Subcutaneous abdominal adipose tissue (tissue), 5 donors: Measurements from ENCODE around the gene POLR2E.

Experiments used
- H3K27ac ChIP-seq: one replicate; pipeline ENCODE4 v1.7.0; 2013; ENCODE audit warnings: low read depth, mild to moderate bottlenecking, inconsistent platforms, low read length, moderate library complexity
- H3K27me3 ChIP-seq, 5 donors: one replicate each; pipeline ENCODE4 v1.7.0; 2013; ENCODE audit warnings: low read length in 5 of 5, inconsistent platforms in 1 of 5; ENCODE audit not compliant: control insufficient read depth in 5 of 5, insufficient read depth in 4 of 5
- H3K36me3 ChIP-seq, 5 donors: one replicate each; pipeline ENCODE4 v1.7.0; 2013; ENCODE audit warnings: low read length in 5 of 5; ENCODE audit not compliant: control insufficient read depth in 5 of 5, insufficient read depth in 5 of 5
- H3K4me1 ChIP-seq, 5 donors: one replicate each; pipeline ENCODE4 v1.7.0; 2013; ENCODE audit warnings: low read length in 5 of 5, mild to moderate bottlenecking in 3 of 5, moderate library complexity in 1 of 5; ENCODE audit not compliant: control insufficient read depth in 5 of 5, insufficient read depth in 5 of 5
- H3K4me3 ChIP-seq, 5 donors: one replicate each; pipeline ENCODE4 v1.7.0; 2013; ENCODE audit warnings: low read length in 5 of 5, low read depth in 1 of 5
- H3K9ac ChIP-seq, 5 donors: one replicate each; pipeline ENCODE4 v1.7.0; 2013; ENCODE audit warnings: low read length in 5 of 5, mild to moderate bottlenecking in 4 of 5, moderate library complexity in 3 of 5
- H3K9me3 ChIP-seq, 5 donors: one replicate each; pipeline ENCODE4 v1.7.0; 2013; ENCODE audit warnings: low read length in 5 of 5; ENCODE audit not compliant: control insufficient read depth in 5 of 5
- donor health status: healthy.
- donor health status: healthy.
- donor health status: healthy.
- donor health status: healthy.
- donor health status: healthy.

POLR2E gene

GRCh38 chr19:1098177-1099051 is 3.2 kb upstream of the POLR2E start:
- Histone ChIP-seq H3K9me3 (peaks cover 0 to 5% (median 3%) of the 10 kb centered on the region in 5 donors), H3K36me3 (peaks cover 0 to 5% (median 3%) of the 10 kb centered on the region in 5 donors), H3K27ac (peak overlapping the region; percentile 99), H3K4me3 (peak overlapping the region in 4 of 5 donors; percentile 18 to 39 (median 30)), H3K9ac (peak overlapping the region in 4 of 5 donors; percentile 21 to 56 (median 36)), H3K27me3 (peaks cover 0 to 4% (median 0%) of the 10 kb centered on the region in 5 donors), H3K4me1 (peaks cover 25 to 78% (median 65%) of the 10 kb centered on the region in 5 donors)

GRCh38 chr19:1097810-1098176 is 2.6 kb upstream of the POLR2E start:
- H3K9ac ChIP-seq: peak overlapping the region in 4 of 5 donors; percentile 21 to 56 (median 34)
- peak overlapping the region in 1 of 5 donors; percentile 39 for H3K4me3 ChIP-seq
- H3K4me1 ChIP-seq: peaks cover 23 to 76% (median 64%) of the 10 kb centered on the region in 5 donors
- H3K27ac ChIP-seq: peak overlapping the region; percentile 99
- peaks cover 0 to 11% (median 9%) of the 10 kb centered on the region in 5 donors for H3K36me3 ChIP-seq
- peaks cover 0 to 4% (median 0%) of the 10 kb centered on the region in 5 donors for H3K27me3 ChIP-seq
- peaks cover 0 to 5% (median 3%) of the 10 kb centered on the region in 5 donors for H3K9me3 ChIP-seq

GRCh38 chr19:1094655-1094977 is 559 bp downstream of the POLR2E start:
- Histone ChIP-seq H3K9me3 (peaks cover 0 to under 1% (median 0%) of the 10 kb centered on the region in 5 donors), H3K4me1 (peaks cover 12 to 63% (median 46%) of the 10 kb centered on the region in 5 donors), H3K9ac (peak overlapping the region; percentile 73 to 97 (median 83)), H3K4me3 (peak overlapping the region; percentile 85 to 94 (median 86)), H3K27ac (peak overlapping the region; percentile 72), H3K27me3 (no peaks in the 10 kb centered on the region), H3K36me3 (peaks cover 0 to 31% (median 26%) of the 10 kb centered on the region in 5 donors)

GRCh38 chr19:1093811-1094553 is 1.2 kb downstream of the POLR2E start:
- H3K4me1 ChIP-seq: peaks cover 12 to 63% (median 46%) of the 10 kb centered on the region in 5 donors
- peak overlapping the region; percentile 85 to 94 (median 86) for H3K4me3 ChIP-seq
- peaks cover 0 to 37% (median 32%) of the 10 kb centered on the region in 5 donors for H3K36me3 ChIP-seq
- H3K27ac ChIP-seq: peak overlapping the region; percentile 72
- peak overlapping the region; percentile 73 to 97 (median 83) for H3K9ac ChIP-seq
- no peaks in the 10 kb centered on the region for H3K9me3 ChIP-seq
- H3K27me3 ChIP-seq: no peaks in the 10 kb centered on the region

GRCh38 chr19:1093330-1093729 is 1.8 kb downstream of the POLR2E start:
- H3K27me3 ChIP-seq: no peaks in the 10 kb centered on the region
- H3K9ac ChIP-seq: peak overlapping the region in 1 of 5 donors; percentile 95
- H3K36me3 ChIP-seq: peaks cover 0 to 44% (median 39%) of the 10 kb centered on the region in 5 donors
- H3K27ac ChIP-seq: peak overlapping the region; percentile 72
- H3K4me1 ChIP-seq: peaks cover 6 to 63% (median 46%) of the 10 kb centered on the region in 5 donors
- H3K4me3 ChIP-seq: peak overlapping the region in 3 of 5 donors; percentile 85 to 94 (median 85)
- H3K9me3 ChIP-seq: no peaks in the 10 kb centered on the region

- H3K4me1 ChIP-seq: peaks cover 9 to 62% (median 51%) of the 10 kb centered on the region in 5 donors
- H3K9me3 ChIP-seq: no peaks in the 10 kb centered on the region
- H3K36me3 ChIP-seq: peaks cover 0 to 56% (median 50%) of the 10 kb centered on the region in 5 donors
- H3K27me3 ChIP-seq: no peaks in the 10 kb centered on the region
- no peak overlapping the region for H3K4me3 ChIP-seq
- no peak overlapping the region for H3K27ac ChIP-seq
- no peak overlapping the region for H3K9ac ChIP-seq
Observed at GRCh38 chr19:1091544-1092175, 3.5 kb downstream of the POLR2E start.

GRCh38 chr19:1090731-1091543 is 4.2 kb downstream of the POLR2E start:
- no peak overlapping the region for H3K4me3 ChIP-seq
- H3K27ac ChIP-seq: no peak overlapping the region
- no peaks in the 10 kb centered on the region for H3K9me3 ChIP-seq
- H3K9ac ChIP-seq: no peak overlapping the region
- peaks cover 9 to 67% (median 55%) of the 10 kb centered on the region in 5 donors for H3K4me1 ChIP-seq
- H3K36me3 ChIP-seq: peaks cover 0 to 63% (median 56%) of the 10 kb centered on the region in 5 donors
- no peaks in the 10 kb centered on the region for H3K27me3 ChIP-seq

- H3K4me1 ChIP-seq: peaks cover 6 to 66% (median 48%) of the 10 kb centered on the region in 5 donors
- H3K9me3 ChIP-seq: no peaks in the 10 kb centered on the region
- no peak overlapping the region for H3K4me3 ChIP-seq
- H3K27ac ChIP-seq: no peak overlapping the region
- no peak overlapping the region for H3K9ac ChIP-seq
- H3K36me3 ChIP-seq: peaks cover 0 to 68% (median 58%) of the 10 kb centered on the region in 5 donors
- no peaks in the 10 kb centered on the region for H3K27me3 ChIP-seq
Observed at GRCh38 chr19:1089891-1090290, 5.3 kb downstream of the POLR2E start.
